GM19240 (cell line): ENCODE results near the gene COL4A1.

Experiments
- DNase-seq: peaks from one replicate; pipeline ENCODE4 v3.0.0; 2011; ENCODE audit warnings: low spot score; ENCODE audit not compliant: insufficient read length

Gene COL4A1

GRCh38 chr13:110261166-110262081 lies 45.5 kb downstream of the COL4A1 start:
- no peak for DNase-seq

- DNase-seq: no peak
Observed at GRCh38 chr13:110259651-110260050, 47.3 kb downstream of the COL4A1 start.

- no peak for DNase-seq
Observed at GRCh38 chr13:110258876-110259631, 47.9 kb downstream of the COL4A1 start.

- no peak for DNase-seq
Observed at GRCh38 chr13:110257408-110257807, 49.5 kb downstream of the COL4A1 start.

GRCh38 chr13:110256126-110256905 lies 50.6 kb downstream of the COL4A1 start:
- DNase-seq: no peak

GRCh38 chr13:110254751-110255553 lies 52.0 kb downstream of the COL4A1 start:
- DNase-seq: no peak

GRCh38 chr13:110254151-110254679 lies 52.7 kb downstream of the COL4A1 start:
- no peak for DNase-seq

GRCh38 chr13:110251193-110251819 lies 55.7 kb downstream of the COL4A1 start:
- no peak for DNase-seq

- DNase-seq: no peak
Observed at GRCh38 chr13:110250258-110250891, 56.6 kb downstream of the COL4A1 start.

GRCh38 chr13:110249326-110249725 lies 57.6 kb downstream of the COL4A1 start:
- DNase-seq: no peak

- DNase-seq: no peak
Observed at GRCh38 chr13:110248449-110249143, 58.4 kb downstream of the COL4A1 start.

GRCh38 chr13:110246530-110246929 lies 60.4 kb downstream of the COL4A1 start:
- no peak for DNase-seq

- no peak for DNase-seq
Observed at GRCh38 chr13:110245416-110245899, 61.5 kb downstream of the COL4A1 start.

GRCh38 chr13:110244976-110245375 lies 62.0 kb downstream of the COL4A1 start:
- DNase-seq: no peak

- no peak for DNase-seq
Observed at GRCh38 chr13:110244071-110244830, 62.7 kb downstream of the COL4A1 start.

- DNase-seq: no peak
Observed at GRCh38 chr13:110242615-110243014, 64.3 kb downstream of the COL4A1 start.

GRCh38 chr13:110240943-110241342 lies 66.0 kb downstream of the COL4A1 start:
- DNase-seq: no peak

GRCh38 chr13:110240352-110240751 lies 66.6 kb downstream of the COL4A1 start:
- no peak for DNase-seq
